Hematopoietic multipotent progenitor cell (in vitro differentiated cells): ENCODE measurements around the gene DGCR8. TPM values are rescaled to one million over a fixed set of nuclear protein-coding genes. Genes with fewer than 3 reads are reported as not detected.

ENCODE experiments used
- DNase-seq, 3 donors: peaks; one replicate each; pipeline ENCODE4 v3.0.0-alpha.2; 2011 to 2015; ENCODE audit warnings: low read depth in 2 of 3, low spot score in 2 of 3
- total RNA-seq: library from RNA; depleted of rRNA; stranded (reverse); fragments of >200 nt; gene quantifications from one replicate; pipeline ENCODE4 v1.2.3, GENCODE V29; 2012

DGCR8 gene
- total RNA-seq, 1 donor, result 29.6 TPM

DNA sequence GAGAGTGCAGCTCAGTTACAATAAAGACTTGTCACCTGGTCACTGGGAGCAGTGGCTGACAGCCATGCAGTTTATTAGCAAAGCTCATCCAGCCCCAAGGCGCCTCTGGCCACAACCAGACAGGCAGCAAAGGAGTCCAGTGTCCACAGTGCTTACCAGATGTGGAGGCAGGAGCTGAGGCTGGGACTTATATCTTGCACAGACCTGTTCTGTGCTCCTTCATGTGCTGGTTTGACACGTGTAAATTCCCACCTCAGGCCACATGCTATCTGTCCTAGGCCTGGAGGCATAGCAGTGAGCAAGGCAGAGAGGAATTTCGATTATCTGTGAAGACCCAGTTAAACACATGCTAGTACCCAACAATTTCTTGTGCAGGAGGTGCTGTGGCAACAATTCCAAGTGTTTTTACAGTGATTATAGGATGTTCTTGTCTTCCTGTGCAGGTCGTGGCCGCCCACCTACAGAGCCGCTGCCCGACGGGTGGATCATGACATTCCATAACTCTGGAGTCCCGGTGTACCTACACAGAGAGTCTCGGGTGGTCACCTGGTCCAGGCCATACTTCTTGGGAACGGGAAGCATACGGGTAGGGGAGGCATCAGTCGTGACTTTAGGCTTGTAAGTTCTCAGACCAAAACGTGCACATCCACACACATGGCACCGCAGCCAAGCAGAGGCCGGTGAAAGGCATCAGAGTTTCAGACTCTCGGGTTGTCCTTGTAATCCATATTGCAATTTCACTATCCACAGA, 9.4 kb downstream of the DGCR8 start:
- DNase-seq, result no peak

DNA sequence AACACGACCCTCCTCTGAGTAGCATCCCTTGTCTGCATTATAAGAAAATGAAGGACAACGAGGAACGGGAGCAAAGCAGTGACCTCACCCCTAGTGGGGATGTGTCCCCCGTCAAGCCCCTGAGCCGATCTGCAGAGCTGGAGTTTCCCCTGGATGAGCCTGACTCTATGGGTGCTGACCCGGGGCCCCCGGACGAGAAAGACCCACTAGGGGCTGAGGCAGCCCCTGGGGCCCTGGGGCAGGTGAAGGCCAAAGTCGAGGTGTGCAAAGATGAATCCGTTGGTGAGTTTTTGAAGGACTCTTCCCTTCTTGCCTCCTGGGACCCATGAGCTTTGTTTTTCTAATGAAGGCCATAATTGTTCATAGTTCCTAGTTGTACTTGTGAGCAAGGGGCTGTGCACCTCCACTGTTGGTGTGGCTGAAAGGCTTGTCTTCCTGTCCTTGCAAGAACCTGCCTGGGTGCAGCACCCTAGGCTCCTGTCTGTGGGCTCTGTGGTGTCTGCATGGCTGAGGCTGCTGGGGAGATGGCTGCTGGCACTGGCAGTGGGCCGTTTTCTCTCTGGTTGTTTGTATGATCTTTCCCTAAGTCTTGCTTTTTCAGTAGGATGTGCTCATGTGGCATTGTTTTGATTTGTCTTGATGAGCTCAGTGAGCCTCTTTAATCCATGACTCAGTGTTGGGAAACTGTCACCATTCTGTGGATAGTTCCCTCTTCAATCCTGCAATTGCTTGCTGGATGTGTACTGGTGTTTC, 10.1 kb downstream of the DGCR8 start:
- DNase-seq, result no peak

DNA sequence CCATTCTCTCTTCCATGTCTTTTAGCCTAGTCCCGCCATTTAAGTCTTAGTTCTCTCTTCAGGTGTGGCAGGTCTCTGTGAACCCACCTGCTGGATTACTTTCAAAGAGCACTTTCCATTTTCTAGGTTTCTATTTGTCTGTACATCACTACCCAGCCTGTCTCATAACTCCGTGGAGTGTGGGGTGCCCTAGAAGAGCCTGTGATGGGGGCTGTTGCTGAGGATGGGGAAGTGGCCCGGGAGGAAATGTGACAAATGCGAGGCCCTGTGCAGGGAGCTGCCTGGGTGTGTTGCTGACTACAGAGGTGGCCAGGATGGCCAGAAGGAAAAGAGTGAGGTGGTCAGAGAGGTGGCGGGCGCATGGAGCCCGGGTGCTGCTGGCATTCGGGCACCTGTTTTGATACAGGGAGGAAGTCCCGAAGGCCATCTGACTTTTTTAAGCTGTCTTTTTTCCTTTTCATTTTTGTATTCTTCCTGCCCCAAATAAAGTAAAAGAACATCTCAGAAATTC, 10.7 kb downstream of the DGCR8 start:
- no peak for DNase-seq

DNA sequence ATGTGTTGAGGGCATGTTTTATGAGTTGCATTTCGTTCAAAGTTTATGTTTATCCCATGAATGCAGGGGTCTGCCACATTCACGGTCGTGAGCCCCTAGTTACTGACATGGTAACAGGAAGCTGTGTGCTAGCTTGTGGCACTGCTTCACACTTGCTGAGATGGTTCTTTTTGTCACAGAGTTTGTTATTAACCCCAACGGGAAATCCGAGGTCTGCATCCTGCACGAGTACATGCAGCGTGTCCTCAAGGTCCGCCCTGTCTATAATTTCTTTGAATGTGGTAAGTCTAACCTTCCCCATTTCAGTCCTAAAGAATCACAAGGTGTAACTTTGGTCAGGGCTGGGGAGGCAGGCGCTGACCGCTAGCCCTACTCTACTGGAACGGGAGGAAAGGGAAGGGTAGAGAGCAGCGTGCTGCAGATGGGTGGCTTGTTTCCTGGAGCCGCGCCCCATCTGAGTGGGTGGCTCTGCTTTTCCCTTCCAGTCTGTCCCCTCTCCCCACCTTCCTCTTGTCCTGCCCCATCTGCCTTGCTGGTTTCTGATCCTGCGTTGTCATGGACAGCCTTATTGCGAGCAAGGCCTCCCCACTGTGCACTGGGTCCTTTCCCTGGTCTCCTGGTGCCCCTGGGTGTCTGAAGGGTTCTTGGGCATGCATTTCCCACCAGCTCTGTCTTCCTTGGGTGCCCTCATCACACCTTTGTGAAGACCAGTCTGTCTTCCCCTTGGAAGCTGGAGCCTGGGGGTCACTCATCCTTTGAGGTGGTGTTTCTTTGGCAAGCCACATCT, 11.8 kb downstream of the DGCR8 start:
- no peak for DNase-seq

DNA sequence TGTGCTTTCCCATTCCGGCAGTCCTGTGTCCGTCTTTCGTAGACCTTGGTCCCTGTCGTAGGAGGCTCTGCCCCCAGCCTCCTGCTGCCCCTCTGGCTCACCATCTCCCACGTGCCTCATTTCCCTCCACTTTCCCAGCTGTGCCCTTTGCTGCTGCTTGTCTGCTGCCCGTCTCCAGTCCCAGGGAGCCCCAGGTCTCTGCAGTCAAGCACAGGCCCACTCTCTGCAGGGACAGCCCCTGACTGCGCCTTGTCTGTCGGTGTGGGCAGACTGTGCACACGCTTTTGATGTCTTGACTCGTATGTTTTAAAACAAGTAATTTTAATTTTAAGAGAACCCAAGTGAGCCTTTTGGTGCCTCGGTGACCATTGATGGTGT, 12.4 kb downstream of the DGCR8 start:
- DNase-seq, result no peak

DNA sequence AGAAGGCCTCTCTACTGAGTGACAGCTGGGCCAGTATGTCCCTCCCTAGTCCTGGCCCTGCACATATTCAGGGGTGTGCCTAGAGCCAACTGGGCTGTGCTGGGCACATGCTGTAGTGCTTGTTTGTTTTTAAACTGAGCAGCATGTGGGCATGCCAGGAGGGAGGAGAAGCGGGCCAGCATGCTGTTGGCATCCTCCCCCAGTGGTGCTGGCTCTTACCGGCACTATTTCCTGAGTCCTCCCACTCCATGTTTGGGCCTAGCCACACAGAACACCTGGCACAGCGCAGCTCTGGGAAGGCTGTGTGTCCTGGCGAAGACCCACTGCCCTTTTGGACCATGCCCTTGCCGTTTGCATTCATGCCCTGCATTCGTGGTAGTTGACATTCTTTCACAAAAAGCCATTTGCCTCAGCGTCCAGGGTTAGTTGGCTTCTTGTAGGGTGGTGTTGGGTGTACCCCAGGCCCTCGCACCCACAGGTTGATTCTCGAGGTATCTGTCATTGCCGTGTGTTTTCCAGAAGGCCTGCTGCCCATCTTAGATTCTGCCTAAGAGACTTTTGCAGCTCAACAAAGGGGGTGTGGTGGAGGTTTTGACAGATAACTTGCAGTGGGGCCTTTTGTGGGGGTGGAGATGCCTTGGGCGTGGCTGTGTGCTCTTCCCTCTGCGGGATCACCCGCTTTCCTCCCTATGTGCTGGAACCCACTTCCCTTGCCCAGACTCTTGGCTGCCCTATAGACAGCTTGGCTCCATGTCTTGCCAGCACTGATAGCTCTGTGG, 13.6 kb downstream of the DGCR8 start:
- no peak for DNase-seq

DNA sequence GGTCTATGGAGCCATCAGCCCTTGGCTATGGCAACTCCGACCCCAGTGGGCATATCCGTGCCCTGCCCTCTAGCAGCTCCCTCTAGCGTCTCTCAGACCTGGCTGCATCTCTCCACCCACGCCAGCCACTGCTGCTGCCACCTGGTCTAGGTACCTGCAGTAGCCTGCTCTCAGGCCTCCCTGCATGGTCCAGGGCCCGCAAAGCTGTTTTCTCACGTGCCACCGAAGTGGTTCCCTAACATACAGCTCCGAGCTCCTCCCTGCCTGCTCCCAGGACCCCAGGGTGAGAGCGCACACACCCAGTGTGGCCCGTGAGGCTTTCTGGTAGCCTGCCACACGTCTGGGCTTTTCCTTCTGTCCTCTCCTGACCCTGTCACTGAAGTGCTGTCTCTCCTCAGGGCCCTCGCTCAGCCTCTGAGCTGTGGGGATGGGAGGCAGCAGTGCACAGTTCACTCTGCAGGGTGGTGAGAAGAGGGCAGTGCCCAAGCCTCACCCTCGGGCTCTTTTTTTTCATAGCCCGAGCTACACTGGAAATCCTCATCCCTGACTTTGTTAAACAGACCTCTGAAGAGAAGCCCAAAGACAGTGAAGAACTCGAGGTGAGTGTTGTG, 14.3 kb downstream of the DGCR8 start:
- DNase-seq, result no peak

DNA sequence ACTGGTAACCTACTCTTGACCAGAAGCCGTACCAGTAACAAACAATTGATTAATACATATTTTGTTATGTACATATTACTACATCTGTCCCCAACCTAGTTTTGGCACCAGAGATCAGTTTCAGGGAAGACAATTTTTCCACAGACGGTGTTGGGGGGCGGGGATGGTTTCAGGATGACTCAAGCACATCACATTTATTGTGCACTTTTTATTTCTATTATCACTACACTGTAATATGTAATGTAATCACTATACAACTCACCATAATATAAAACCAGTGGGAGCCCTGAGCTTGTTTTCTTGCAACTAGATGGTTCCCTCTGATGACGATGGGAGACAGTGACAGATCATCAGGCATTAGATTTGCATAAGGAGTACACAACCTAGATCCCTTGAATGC, 15.5 kb downstream of the DGCR8 start:
- DNase-seq, result no peak

DNA sequence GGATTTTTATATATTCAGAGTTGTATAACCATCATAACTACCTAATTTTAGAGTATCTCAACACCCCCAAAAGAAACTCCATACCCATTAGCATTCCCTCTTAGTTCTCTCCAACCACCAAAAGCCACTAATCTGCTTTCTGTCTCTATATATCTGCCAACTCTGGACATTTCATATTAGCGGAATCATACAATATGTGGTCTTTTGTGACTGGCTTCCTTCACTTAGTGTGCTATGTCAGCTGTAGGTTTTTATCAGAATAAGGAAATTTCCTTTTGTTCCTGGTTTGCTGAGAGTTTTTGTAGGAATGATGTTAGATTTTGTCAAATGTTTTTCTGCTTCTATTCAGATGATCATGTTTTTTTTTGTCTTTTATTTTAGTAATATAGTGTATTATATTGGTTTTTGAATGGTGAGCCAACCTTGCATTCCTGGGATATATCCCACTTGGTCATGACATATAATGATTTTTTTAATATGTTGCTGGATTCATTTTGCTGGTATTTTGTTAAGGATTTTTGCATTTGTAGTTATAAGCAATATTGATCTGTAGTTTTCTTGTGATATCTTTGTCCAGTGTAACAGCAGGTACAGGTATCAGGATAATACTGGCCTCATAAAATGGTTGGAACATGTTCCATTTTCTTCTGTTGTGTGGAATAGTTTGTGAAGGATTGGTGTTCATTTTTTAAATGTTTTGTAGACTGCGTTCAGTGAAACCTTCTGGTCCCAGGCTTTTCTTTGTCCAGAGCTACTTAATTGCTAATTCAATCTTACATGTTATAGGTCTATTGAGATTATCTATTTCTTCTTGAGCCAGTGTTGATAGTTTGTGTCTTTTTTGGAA, 16.8 kb downstream of the DGCR8 start:
- peak in 1 of 3 donors; percentile 22 for DNase-seq

DNA sequence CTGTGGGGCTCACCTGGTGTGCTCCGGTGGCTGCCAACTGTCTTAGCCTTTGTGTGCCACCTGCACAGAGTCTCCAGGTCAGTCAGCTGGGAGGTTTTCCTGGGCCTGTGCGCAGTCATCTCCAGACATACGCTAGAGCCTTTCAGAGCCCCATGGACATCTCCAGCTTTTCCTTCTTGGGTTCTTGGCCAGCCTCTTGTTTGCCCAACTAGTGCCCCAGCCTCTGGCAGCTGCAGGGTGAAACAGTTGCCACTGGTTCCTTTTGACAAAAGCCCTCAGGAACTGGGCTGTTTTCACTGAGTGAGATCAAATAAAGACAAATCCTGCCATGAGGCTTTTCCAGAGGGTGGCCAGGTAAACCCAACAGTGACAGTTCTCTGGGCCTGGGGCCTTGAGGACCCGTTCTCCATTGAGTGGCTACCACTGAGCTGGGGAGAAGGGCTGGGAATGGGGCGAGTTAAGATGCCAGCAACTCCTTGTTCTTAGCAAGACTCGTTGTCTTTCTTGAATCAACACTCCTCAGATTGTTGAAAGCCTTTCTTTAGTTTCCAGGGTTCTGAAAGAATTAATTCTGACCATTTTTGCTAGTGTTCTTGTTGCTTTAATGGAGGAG, 19.2 kb downstream of the DGCR8 start:
- no peak for DNase-seq

DNA sequence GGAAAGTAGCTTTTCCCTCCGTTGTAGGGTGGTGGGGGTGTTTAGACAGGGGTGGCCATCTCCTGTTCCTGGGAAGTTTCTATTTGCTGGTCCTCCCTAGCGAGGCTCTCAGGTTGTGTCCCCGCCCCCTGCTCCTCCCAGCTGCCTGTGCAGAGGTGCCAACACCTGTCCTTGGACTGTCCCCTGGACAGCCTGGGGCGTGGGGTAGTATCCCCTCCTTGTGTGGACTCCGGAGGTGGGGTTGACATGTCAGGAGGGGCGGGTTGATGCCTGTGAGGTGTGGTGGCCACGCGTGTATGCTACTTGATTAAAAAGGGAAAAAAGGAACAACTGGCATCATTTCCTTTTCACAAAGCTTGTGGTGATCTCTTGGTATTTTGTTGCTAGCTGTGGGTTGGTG, 21.6 kb downstream of the DGCR8 start:
- peak in 1 of 3 donors; percentile 15 for DNase-seq

DNA sequence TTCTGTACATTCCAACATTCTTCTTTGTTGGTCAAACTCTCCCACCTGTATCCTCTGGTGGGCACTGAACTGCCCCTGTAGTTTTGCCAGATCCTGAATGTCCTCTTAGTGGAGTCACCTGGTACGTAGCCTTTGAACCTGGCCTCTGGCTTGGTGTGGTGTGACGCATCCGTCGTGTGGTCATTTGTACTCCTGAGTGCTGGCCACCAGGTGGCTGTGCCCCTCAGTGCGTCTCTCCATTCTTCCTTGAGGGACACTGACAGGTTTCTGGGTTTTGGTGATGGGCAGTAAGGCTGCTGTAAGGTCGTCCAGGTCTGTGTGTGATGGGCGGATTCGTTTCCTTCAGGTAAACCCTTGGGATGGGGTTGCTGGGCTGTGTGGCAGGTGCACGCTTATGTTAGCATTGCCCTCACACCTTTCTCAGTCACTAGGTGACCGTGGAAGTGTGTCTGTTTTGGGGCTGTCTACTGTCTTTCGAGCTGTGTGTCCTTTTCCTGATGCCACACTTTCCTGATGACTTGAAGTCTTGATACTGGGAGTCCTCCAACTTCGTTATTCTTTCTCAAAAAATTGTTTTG, 22.3 kb downstream of the DGCR8 start:
- DNase-seq, result no peak

DNA sequence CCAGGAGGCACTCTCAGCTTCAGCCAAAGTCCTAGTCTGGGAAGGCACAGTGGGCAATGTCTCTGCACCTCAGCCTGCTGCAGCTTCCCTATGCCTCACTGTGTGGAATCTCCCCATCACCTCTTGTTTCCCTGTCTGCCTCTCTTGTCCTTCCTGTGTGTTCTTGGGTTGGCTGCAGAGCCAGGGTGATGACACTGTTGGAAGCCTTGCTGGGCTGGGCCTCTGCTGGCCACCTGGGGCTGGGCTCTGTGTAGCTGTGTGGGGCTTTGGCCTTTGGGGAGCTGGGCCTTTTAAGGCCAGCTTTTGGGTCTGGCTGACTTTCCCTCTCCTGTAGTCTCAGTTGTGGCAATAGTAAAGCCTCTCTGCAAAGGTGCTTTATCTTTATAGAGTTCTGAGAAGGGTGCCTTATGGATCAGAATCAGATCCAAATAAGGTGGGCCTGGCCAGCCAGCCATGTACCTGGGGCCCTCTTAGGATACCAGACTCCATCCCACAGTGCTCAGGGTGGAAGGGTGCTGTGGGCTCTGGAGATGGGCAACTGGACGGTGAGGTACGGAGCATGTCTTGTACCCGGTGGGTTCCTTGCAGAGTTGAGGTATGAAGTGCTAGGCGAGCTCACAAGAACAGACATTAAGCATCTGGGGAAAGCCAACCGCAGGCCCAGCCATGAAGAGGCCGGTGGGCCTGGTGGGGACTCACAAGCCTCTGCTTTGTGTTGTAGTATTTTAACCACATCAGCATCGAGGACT, 25.6 kb downstream of the DGCR8 start:
- no peak for DNase-seq

DNA sequence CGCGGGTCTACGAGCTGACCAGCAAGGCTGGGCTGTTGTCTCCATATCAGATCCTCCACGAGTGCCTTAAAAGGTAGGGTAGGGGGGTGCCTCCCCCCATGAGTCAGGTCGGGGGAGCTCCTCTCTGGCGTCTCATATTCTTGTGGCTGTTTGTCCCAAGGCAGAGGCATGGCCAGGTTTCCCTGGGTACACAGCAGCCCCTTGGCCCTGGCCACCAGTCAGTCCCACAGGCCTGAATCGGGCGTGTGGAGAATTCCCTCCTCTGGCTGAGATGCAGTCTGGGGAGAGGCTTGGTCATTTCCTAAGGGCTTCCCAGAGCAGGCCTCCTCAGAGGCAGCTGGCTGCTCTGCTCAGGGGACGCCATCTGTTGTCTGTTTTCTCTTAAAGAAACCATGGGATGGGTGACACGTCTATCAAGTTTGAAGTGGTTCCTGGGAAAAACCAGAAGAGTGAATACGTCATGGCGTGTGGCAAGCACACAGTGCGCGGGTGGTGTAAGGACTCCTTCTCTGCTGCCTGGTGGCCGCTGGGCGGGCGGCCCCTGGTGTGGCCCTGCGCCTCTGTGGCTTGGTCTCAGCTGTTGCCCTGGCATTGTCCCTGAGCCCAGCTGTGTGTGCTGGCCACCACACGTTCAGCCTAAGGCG, 26.3 kb downstream of the DGCR8 start:
- DNase-seq, result no peak

DNA sequence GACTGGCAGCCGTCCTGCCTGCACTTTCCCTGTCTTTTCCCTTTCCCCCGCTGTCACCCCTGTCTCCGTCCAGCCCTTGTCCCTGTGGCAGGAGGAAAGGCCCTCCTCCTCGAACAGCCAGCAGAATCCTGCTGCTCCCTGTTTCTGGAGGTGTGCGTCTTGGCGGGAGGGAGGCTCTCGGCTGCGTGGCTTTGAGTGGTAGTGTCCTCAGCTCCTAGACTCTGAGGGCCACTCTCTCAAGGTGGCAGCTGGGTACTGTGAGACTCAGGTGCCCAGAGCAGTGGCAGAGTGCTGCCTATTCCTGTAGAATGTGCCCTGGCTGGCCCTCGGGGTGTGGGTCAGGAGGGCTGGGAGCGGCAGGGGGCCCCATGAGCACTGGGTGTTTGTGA, 26.8 kb downstream of the DGCR8 start:
- no peak for DNase-seq

DNA sequence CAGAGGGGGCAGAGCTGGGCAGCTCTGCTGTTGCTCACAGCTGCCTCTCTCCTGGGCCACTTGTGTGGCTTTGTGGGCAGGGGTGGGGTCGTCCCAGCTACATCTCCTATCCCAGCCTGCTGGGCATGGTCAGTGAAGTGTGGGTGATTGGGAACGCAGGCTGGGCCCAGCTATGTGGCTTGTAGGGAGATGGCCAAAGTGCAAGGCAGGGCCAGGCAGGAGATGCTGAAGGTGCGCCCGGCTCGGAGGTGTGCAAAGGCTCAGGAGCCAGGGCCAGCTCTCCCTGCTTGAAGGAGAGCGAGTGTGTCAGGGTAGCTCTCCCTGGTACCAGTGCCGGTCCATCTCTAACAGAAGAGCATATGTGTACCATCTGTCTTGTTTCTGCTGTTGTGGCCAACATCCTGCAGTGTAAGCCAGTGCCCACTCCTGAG, 27.4 kb downstream of the DGCR8 start:
- no peak for DNase-seq
